GM18858 (cell line): ENCODE data around the gene EBI3.
"Not testable (repeated sequence)": the region's sequence is repeated elsewhere in the genome, so short reads cannot be mapped to it uniquely, and the experiment has no call there.

Source experiments
- ATAC-seq: cut with Tn5 transposase; IDR thresholded peaks from one replicate; pipeline ENCODE4 v1.9.1; 2021; ENCODE audit not compliant: unreplicated experiment

Gene EBI3

DNA sequence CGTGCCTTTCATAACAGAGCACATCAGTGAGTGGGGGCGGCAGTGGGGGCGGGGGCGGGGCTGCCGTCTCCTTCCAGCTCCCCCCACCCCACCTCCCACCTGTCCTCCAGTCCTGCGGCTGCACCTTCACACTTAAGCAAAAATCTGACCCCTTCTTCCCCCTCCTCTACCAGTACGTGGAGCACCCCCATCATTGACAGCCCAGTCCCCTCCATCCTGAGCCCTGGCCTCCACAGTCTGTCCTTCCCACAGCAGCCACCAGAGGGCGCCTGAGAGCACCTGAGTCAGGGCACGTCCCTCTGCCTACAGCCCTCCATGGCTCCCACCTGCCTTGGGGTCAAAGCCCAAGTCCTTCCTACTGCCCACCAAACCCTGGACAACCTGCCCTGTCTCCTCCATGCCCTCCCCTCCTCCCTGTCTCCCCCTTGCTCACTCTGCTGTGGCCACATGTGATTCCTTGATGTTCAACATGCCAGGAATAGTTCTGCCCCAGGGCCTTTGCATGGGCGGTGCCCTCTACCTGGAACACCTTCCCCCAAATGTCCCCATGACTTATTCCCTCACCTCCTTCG, 4.0 kb downstream of the EBI3 start:
- no peak for ATAC-seq

DNA sequence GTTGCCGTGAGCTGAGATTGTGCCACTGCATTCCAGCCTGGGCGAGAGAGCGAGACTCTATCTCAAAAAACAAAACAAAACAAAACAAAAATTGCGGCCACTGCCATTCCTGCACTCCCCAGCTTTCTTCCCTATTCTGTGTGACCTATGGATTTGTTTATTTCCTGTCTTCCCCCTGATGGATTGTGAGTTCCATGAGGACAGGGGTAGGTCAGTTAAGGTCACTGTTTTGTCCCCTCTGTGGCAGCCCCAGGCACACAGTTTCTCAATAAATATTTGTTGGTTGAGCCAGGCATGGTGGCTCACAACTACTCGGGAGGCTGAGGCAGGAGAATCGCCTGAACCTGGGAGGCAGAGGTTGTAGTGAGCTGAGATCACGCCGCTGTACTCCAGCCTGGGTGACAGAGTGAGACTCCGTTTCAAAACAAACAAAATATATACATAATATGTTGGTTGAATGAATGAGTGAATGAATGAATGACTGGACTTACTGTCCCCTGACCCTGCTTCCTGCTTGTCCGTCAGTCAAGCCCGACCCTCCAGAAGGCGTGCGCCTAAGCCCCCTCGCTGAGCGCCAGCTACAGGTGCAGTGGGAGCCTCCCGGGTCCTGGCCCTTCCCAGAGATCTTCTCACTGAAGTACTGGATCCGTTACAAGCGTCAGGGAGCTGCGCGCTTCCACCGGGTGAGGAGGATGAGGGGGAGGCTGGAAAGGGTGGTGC, 5.0 kb downstream of the EBI3 start:
- ATAC-seq: no peak

DNA sequence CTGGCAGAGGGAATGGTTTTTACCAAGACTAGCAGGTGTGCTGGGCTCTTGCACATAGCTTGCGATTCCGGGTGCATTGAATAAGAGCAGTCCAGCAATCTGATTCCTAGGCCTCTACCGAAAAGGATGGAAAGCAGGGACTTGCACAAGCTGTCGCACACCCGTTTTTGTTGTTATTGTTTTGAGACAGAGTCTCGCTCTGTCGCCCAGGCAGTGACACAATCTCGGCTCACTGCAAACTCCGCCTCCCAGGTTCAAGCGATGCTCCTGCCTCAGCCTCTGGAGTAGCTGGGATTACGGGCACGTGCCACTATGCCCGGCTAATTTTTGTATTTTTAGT, 5.5 kb downstream of the EBI3 start:
- no peak for ATAC-seq

DNA sequence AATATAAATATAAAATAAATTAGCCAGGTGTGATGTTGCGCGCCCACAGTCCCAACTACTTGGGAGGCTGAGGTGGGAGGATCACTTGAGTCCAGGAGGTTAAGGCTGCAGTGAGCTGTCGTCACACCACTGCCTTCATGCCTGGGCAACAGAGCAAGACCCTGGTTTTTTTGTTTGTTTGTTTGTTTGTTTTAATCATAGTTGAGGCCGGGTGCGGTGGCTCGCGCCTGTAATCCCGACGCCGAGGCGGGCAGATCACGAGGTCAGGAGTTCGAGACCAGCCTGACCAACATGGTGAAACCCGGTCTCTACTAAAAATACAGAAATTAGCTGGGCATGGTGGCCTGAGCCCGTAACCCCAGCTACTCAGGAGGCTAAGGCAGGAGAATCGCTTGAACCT, 8.2 kb downstream of the EBI3 start:
- not testable (repeated sequence) for ATAC-seq

DNA sequence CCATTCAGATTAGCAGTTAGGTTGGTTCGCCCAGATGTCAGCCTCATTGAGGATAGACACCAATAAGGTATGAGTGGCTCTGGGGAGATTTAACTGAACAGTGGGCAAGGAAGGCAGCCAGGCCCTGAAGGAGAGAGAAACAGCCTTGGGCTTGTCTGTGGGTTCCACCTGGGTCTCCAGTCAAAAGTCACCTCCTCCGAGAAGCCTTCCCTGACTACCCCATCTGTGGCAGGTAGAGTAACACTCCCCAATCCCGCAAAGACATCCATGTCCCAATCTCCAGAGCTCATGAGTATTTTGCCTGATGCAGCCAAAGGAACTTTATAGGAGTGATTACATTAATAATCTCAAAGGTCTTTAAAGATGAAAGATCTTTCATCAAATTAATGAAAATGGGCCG, 9.5 kb downstream of the EBI3 start:
- no peak for ATAC-seq

DNA sequence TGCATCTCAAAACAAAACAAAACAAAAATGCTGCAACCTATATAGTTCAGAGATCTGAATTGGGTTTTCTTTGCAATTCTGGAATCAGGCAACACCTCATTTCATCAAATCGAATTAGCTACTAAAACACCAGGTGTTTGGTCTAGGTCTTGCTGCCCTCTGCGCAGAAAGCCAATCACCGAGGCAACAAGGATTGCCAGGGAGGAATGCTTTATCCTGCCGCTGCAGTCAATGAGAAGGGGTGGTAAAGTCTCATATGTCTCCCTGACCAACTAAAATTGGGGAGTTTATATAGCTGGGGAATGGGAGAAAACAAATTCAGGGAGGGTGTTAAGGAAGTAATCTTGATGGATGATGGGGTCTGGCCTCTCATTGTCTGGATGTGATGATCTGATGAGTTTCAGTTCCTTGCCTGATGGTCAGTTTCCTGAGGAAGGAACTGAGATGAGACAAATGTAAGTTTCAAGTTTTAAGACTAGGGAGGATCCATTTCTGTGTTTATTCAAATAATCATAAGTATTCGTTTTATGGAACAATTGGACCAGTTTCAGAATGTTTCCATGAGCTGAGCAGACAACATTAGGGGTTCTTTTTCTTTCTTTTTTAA, 12.6 kb downstream of the EBI3 start:
- ATAC-seq: no peak

DNA sequence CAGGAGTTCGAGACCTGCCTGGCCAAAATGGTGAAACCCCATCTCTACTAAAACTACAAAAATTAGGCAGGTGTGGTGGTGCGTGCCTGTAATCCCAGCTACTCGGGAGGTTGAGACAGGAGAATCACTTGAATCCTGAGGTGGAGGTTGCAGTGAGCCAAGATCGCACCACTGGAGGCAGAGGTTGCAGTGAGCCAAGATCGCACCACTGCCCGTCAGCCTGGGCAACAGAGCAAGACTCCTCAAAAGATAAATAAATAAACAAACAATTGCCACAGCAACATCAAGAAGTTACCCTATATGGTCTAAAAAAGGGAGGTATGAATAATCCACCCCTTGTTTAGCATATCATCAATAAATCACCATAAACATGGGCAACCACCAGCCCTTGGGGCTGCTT, 16.6 kb downstream of the EBI3 start:
- not testable (repeated sequence) for ATAC-seq

DNA sequence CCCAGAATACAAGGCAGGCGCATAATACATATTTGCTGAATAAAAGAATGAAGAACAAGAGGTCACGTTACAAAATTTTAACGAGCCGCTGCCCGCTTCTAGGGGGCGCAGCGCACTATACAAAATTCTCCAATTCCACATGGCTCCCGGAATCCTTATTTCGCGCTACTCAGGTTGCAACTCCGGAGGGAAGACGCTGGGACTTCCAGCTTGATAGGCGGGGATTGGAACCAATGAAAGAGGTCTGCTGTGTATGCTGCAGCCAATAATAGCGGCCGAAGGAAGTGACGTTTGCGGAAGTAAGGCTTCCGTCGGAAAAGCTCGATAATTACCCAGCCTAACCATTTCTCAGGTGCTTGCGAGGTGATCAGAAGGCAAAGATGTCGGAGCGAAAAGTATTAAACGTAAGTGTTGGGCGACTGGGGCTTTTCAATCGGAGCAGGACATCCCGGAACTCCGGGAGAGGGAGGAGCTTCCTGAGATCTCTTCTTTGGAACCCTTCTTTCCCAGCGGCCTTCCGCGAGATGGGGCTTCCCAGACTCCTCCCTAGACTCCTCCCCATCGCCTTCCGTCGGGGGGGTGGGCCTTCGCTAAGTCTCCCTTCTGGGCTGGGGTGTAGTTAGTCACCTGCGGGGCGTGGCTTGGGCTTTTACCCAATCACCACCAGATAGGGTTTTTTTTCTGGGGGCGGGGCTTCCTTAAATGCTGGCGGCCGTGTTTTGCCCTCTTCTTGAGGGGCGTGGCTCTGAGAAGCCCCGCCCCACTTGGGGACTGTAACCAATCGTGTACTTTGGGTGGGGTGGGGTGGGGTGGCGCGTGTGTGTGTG, 17.7 kb downstream of the EBI3 start, which contains the start of gene YJU2:
TSS of gene YJU2 (plus strand) at position 314 of the 827 bp plus-strand sequence. CDS start at position 381, 67 bp downstream.
- ATAC-seq: peak; percentile 62

DNA sequence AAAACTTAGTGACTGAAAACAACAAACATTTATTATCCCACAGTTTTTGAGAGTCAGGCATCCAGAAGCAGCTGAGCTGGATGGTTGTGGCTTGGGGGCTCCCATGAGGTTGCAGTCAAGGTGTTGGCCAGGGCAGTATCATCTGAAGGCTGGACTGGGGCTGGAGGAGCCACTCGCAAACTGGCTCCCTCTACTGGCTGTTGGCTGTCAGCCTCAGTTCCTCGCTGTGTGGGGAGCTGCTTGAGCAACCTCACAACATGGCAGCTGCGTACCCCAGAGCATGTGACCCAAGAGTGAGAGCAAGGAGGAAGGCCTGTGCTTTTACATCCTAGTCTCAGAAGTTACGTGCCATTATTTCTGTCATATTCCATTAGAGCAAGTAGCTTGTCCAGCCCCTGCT, 27.2 kb downstream of the EBI3 start:
- no peak for ATAC-seq

DNA sequence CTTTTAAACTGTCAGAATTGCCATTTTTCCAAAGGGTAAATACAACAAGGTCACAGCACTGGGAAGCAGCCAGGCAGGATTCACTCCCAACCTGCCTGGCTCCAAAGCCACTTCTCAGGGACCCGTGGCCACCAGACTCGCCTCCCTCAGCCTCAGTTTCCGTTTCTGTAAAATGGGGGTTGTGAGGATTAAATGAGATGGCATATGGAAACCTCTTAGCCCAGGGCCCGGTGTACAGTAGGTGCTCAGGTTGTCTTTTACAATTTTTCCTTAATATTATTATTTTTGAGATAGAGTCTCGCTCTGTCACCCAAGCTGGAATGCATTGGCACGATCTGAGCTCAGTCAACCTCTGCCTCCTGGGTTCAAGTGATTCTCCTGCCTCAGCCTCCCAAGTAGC, 27.7 kb downstream of the EBI3 start:
- ATAC-seq: no peak

DNA sequence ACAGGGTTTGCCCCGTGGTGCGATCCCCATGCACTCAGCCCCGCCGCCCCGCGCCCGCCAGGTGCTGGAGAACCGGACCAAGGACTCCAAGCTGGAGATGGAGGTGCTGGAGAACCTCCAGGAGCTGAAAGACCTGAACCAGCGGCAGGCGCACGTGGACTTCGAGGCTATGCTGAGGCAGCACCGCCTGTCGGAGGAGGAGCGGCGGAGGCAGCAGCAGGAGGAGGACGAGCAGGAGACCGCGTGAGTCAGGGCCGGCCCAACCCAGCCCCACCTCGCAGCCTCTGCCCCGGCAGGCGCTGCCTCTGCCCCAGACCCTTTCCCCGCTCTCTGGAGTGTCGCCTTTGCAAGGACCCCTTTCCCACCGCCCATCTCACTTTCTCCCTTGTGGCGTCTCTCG, 28.9 kb downstream of the EBI3 start:
- ATAC-seq: no peak

DNA sequence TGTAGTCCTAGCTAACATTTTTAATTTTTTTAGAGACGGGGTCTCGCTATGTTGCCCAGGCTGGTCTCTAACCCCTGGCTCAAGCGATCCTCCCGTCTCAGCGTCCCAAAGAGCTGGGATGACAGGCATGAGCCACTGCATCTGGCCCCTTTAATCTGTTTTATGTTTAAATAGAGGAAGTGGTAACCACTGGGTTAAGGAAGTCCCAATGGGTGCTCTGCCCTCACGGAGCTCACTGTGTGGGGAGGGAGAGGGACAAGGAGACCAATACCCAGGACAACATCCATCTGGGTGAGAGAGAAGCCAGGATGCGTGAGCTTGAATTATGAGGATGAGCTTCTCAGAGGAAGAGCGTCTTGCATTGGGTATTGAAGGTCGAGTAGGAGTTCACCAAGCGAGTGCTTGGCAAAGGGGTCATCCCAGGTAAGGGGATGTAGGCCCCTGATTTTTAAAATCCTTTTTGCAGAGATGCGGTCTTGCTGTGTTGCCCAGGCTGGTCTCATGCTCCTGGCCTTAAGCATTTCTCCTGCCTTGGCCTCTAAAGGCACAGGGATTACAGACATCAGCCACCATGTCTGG, 31.4 kb downstream of the EBI3 start:
- no peak for ATAC-seq

DNA sequence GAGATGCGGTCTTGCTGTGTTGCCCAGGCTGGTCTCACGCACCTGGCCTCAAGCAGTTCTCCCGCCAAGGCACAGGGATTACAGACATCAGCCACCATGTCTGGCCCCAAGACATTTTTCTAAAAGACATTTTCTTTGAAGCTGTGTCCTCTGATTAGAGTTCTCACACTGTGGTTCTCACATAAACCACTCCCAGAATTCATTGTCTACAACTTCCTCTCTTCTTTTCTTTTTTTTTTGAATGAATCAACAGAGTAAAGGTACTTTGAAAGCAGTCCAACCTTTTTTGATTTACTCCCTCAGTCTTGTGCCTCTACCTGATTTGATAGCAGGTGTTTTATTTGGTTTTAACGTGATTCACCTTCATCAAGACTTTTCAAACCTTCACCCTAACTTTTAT, 35.5 kb downstream of the EBI3 start:
- no peak for ATAC-seq

DNA sequence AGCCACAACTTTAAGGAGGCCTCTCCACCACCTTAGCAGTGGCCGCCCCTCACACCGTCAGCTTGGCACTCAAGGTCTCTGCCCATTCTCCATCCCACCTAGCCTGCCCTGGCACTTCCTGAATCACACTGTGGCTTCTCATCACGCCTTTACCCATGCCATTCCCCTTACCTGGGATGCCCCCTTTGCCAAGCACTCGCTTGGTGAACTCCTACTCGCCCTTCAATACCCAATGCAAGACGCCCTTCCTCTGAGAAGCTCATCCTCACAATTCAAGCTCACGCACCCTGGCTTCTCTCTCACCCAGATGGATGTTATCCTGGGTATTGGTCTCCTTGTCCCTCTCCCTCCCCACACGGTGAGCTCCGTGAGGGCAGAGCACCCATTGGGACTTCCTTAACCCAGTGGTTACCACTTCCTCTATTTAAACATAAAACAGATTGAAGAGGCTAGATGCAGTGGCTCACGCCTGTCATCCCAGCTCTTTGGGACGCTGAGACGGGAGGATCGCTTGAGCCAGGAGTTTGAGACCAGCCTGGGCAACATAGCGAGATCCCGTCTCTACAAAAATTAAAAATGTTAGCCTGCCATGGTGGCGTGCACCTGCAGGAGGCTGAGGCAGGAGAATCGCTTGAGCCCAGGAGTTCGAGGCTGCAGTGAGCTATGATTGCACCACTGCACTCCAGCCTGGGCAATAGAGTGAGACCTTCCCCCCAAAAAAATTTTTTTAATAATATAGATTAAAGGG, 37.1 kb downstream of the EBI3 start:
- no peak for ATAC-seq

DNA sequence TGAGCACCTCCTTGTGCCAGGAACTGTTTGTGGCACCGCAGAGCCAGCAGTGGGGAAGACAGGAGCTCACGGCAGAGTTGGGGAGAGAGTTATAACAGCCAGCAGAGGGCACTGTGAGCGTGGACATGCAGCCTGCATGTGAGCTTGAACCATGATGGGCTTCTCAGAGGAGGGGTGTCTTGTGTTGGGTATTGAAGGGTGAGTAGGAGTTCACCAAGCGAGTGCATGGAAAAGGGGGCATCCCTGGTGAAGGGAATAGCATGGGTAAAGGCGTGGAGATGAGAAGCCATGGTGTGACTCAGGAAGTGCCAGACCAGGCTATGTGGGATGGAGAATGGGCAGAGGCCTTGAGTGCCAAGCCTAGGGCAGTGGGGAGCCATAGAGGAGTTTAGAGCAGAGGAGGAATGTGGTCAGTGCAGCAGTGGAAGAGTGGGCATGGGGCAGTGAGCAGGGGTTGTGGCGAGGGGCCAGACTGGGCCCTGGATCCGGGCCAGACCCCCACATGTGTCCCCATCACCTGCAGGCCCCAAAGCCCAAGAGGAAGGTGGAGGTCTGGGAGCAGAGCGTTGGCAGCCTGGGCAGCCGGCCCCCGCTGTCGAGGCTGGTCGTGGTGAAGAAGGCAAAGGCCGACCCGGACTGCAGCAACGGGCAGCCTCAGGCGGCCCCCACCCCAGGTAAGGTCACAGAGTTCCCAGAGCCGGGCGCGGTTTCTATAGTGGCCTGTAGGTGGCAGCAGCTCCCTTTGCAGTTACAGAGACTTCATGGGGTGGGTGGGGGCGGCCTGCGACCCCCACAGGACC, 38.0 kb downstream of the EBI3 start:
- no peak for ATAC-seq

DNA sequence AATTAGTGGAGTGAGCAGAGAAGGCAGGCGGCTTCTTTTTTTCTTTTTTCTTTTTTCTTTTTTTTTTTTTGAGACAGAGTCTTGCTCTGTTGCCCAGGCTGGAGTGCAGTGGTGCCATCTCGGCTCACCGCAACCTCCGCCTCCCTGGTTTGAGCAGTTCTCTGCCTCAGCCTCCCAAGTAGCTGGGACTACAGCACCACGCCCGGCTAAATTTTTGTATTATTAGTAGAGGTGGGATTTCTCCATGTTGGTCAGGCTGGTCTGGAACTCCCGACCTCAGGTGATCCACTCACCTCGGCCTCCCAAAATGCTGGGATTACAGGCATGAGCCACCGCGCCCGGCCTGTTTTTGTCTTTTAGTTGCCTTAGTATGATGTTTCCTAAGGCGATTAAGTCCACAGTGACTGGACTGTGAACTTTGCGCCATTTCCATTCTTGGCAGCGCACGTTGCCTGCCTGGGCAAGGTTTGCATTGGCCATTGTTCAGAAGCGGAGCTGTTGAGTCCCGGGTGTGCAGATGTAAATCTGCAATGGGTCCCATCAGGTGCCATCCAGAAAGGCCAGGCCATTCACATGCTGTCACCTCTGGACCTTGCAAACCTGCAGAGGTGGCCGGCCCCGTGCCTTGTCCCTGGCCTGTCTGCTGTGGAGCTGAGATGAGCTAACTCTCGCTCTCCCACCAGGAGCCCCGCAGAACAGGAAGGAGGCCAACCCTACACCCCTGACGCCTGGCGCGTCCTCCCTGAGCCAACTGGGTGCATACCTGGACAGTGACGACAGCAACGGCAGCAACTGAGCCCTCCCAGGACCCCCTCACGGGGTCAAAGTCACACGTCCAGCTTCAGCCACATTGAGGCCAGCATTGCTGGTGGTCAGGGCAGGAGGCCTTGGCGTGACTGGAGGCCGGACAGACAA, 38.8 kb downstream of the EBI3 start:
- ATAC-seq: no peak

DNA sequence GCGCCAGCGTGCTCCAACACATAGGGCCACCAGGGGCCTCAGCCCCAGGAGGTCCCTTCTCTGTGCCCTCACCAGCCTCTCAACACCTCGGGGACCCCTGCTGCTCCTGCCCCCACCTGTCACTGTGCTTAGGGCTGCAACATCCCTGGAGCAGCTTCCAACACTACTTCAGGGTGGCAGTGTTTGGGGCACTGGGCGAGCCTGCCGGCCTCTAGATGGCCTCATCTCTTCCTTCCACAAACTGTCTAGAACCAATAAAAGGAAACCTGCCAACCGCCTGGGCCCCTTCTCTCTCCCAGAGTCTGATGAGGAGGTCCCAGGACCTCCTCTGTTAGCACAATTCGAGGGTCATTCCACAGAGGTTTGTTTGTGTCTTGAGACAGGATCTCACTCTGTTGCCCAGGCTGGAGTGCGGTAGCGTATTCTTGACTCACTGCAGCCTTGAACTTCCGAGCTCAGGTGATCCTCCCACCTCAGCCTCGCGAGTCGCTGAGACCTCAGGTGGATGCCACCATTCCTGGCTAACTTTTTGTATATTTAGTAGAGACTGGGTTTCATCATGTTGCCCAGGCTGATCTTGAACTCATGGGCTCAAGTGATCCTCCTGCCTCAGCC, 39.6 kb downstream of the EBI3 start:
- no peak for ATAC-seq

DNA sequence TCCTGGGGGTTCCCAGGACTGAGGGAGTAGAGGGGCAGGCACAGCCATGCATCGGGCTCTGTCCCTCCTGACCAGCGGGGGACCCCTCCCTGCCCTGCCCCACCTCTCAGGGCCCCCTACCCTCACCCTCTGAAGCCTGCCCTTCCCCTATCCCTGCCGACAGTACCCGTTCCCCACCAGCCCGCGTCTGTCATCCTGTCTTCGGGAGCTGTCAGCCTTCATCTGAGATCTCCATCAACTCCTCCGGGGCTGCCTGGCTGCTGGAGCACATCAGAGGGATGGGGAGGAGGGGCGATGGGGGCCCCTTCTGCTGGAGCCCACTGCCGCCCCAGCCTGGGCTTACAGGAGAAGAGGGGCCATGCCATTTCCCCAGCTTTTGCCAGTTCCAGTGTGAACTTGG, 43.6 kb downstream of the EBI3 start:
- ATAC-seq: no peak
